Esophagus squamous epithelium (tissue), 5 donors: ENCODE results near the gene IL20. TPM values are rescaled to one million over a fixed set of nuclear protein-coding genes. Genes with fewer than 3 reads are reported as not detected.

Experiments used
- DNase-seq: peaks from one replicate; lab custom pipeline; 2025; lab: John Stamatoyannopoulos, UW
- H3K27ac ChIP-seq, 4 donors: fragments of 200-600 bp; sonication (generic); one replicate each; pipeline ENCODE4 v1.5.1; 2016 to 2019; ENCODE audit warnings: mild to moderate bottlenecking in 1 of 4
- H3K27me3 ChIP-seq, 4 donors: fragments of 200-600 bp; sonication (generic); 1 replicate in 3 of 4; 2 replicates in 1 of 4; pipeline versions ENCODE4 v1.5.1 to v1.6.0; 2017 to 2021; ENCODE audit warnings: antibody characterized with exemption in 1 of 4
- H3K36me3 ChIP-seq, 3 donors: fragments of 200-600 bp; sonication (generic); one replicate each; pipeline ENCODE4 v1.5.1; 2016 to 2019
- H3K4me1 ChIP-seq, 3 donors: fragments of 200-600 bp; sonication (generic); one replicate each; pipeline ENCODE4 v1.5.1; 2017 to 2019
- H3K4me3 ChIP-seq, 4 donors: fragments of 200-600 bp; sonication (generic); 1 replicate in 3 of 4; 2 replicates in 1 of 4; pipeline ENCODE4 v1.5.1; 2016 to 2019; ENCODE audit warnings: mild to moderate bottlenecking in 2 of 4, moderate library complexity in 1 of 4
- H3K9me3 ChIP-seq, 3 donors: fragments of 200-600 bp; sonication (generic); one replicate each; pipeline ENCODE4 v1.5.1; 2016 to 2019
- CTCF ChIP-seq, 6 experiments: fragments of 450-650 bp in 4 of 6; fragments of 200-600 bp in 2 of 6; sonication (generic) in 2 of 6; IDR thresholded peaks; one replicate each; pipeline ENCODE4 v1.5.1; 2016 to 2019; ENCODE audit warnings: antibody characterized with exemption in 6 of 6, mild to moderate bottlenecking in 4 of 6, moderate library complexity in 4 of 6
- POLR2A ChIP-seq, 4 donors: fragments of 450-650 bp; IDR thresholded peaks; one replicate each; pipeline ENCODE4 v1.6.1; 2017; ENCODE audit warnings: antibody characterized with exemption in 4 of 4, mild to moderate bottlenecking in 4 of 4, moderate library complexity in 3 of 4
- WGBS, 2 donors: methylation state at CpG; one replicate each; pipeline ENCODE4 v1.1.5; 2018; 5-methylcytosine and 5-hydroxymethylcytosine counted together
- intact Hi-C: fragments of 100-400 bp; cut with DNase I; formaldehyde crosslinking; loops from one replicate; pipeline ENCODE4 v1.15.0; 2022
- total RNA-seq, 4 donors: library from RNA; depleted of rRNA; stranded (reverse); fragments of >200 nt; gene quantifications; one replicate each; pipeline ENCODE4 v1.1.0, GENCODE V29; 2016
- donor health status: DM: yes; HTN: yes; CAD: no.

IL20 gene
- total RNA-seq, 4 donors from 2014 or later = 1.1 TPM; not detected in 3

GRCh38 chr1:206824331-206824730 lies 41.1 kb upstream of the IL20 start:
- H3K36me3 ChIP-seq = no peaks in the 10 kb centered on the region
- no peaks in the 10 kb centered on the region for H3K9me3 ChIP-seq
- WGBS, 2 donors = 73 to 76% methylated on average over 3 of the region's 3 CpGs
- H3K27me3 ChIP-seq = peaks cover 0 to 2% (median 0%) of the 10 kb centered on the region in 4 donors
- peaks cover 0 to 6% (median 0%) of the 10 kb centered on the region in 3 donors for H3K4me1 ChIP-seq
- no peak overlapping the region for H3K4me3 ChIP-seq
- H3K27ac ChIP-seq = no peak overlapping the region
- DNase-seq = no peak
- TF ChIP-seq CTCF (IDR thresholded peaks at IDR 0.05) (no peak), POLR2A (IDR thresholded peaks at IDR 0.05) (no peak)
- intact Hi-C loops = no loop called here

GRCh38 chr1:206826394-206826793 lies 39.0 kb upstream of the IL20 start:
- no peak for TF ChIP-seq CTCF (IDR thresholded peaks at IDR 0.05)
- TF ChIP-seq POLR2A (IDR thresholded peaks at IDR 0.05) = no peak
- H3K27me3 ChIP-seq = peaks cover 0 to 4% (median 0%) of the 10 kb centered on the region in 4 donors
- H3K4me3 ChIP-seq = no peak overlapping the region
- peaks cover 0 to 13% (median 0%) of the 10 kb centered on the region in 3 donors for H3K4me1 ChIP-seq
- 32 to 46% methylated on average over 4 of the region's 4 CpGs for WGBS, 2 donors
- H3K9me3 ChIP-seq = no peaks in the 10 kb centered on the region
- H3K36me3 ChIP-seq = no peaks in the 10 kb centered on the region
- intact Hi-C loops = no loop called here
- no peak overlapping the region for H3K27ac ChIP-seq
- no peak for DNase-seq

GRCh38 chr1:206828061-206828460 lies 37.4 kb upstream of the IL20 start:
- no peak overlapping the region for H3K4me3 ChIP-seq
- DNase-seq = no peak
- H3K4me1 ChIP-seq = peaks cover 0 to 13% (median 0%) of the 10 kb centered on the region in 3 donors
- TF ChIP-seq POLR2A (IDR thresholded peaks at IDR 0.05) (no peak), CTCF (IDR thresholded peaks at IDR 0.05) (no peak)
- no peaks in the 10 kb centered on the region for H3K9me3 ChIP-seq
- 60 to 100% methylated on average over 1 of the region's 1 CpG for WGBS, 2 donors
- no peak overlapping the region for H3K27ac ChIP-seq
- intact Hi-C loops = no loop called here
- no peaks in the 10 kb centered on the region for H3K36me3 ChIP-seq
- H3K27me3 ChIP-seq = peaks cover 0 to 4% (median 0%) of the 10 kb centered on the region in 4 donors

GRCh38 chr1:206828765-206829164 lies 36.7 kb upstream of the IL20 start:
- TF ChIP-seq CTCF (IDR thresholded peaks at IDR 0.05) (no peak), POLR2A (IDR thresholded peaks at IDR 0.05) (no peak)
- Histone ChIP-seq H3K4me3 (no peak overlapping the region), H3K27ac (no peak overlapping the region), H3K9me3 (no peaks in the 10 kb centered on the region), H3K27me3 (peaks cover 0 to 4% (median 0%) of the 10 kb centered on the region in 4 donors), H3K4me1 (peaks cover 0 to 18% (median 0%) of the 10 kb centered on the region in 3 donors), H3K36me3 (no peaks in the 10 kb centered on the region)
- 60 to 63% methylated on average over 4 of the region's 4 CpGs for WGBS, 2 donors
- intact Hi-C loops = no loop called here
- no peak for DNase-seq

GRCh38 chr1:206829282-206829681 lies 36.1 kb upstream of the IL20 start:
- Histone ChIP-seq H3K4me1 (peaks cover 0 to 23% (median 0%) of the 10 kb centered on the region in 3 donors), H3K27me3 (peaks cover 0 to 4% (median 0%) of the 10 kb centered on the region in 4 donors), H3K4me3 (no peak overlapping the region), H3K27ac (no peak overlapping the region), H3K9me3 (no peaks in the 10 kb centered on the region), H3K36me3 (no peaks in the 10 kb centered on the region)
- intact Hi-C loops = no loop called here
- TF ChIP-seq CTCF (IDR thresholded peaks at IDR 0.05) = no peak
- TF ChIP-seq POLR2A (IDR thresholded peaks at IDR 0.05) = no peak
- DNase-seq = no peak
- WGBS, 2 donors = 69 to 70% methylated on average over 6 of the region's 6 CpGs
